OCI-LY7 (cell line): ENCODE data around the gene UNC80. TPM values are rescaled to one million over a fixed set of nuclear protein-coding genes. Genes with fewer than 3 reads are reported as not detected.

Experiments
- BruUV-seq: library from RNA; stranded (reverse); fragments of 400-500 nt; replicated peaks from 2 replicates; lab custom pipeline; 2021; lab: Mats Ljungman, UMichigan
- CTCF ChIA-PET: fragments of 300-600 bp; sonication (Branson Sonifier 250); formaldehyde crosslinking; loops from one replicate; lab custom pipeline; 2022; ENCODE audit warnings: antibody characterized with exemption; ENCODE audit not compliant: unreplicated experiment; lab: Charles Lee
- POLR2A ChIA-PET: fragments of 300-600 bp; sonication (Branson Sonifier 250); formaldehyde crosslinking; loops from one replicate; lab custom pipeline; 2022; ENCODE audit warnings: antibody characterized with exemption; lab: Charles Lee
- DNase-seq: peaks from one replicate; pipeline ENCODE4 v3.0.0-alpha.2; 2015; ENCODE audit warnings: low spot score
- H2AFZ ChIP-seq: fragments of 200-600 bp; sonication (generic), shearing (Covaris generic); 2 replicates; pipeline ENCODE4 v1.6.1; 2014; ENCODE audit warnings: mild to moderate bottlenecking, antibody characterized with exemption, low read length, moderate library complexity
- H3K27ac ChIP-seq: fragments of 200-600 bp; sonication (generic); 2 replicates; pipeline ENCODE4 v1.5.1; 2014; ENCODE audit warnings: mixed run types, low read depth, mild to moderate bottlenecking, moderate library complexity, low read length, inconsistent platforms; ENCODE audit not compliant: poor library complexity, severe bottlenecking
- H3K36me3 ChIP-seq: fragments of 200-600 bp; sonication (generic); 2 replicates; pipeline ENCODE4 v1.6.1; 2014; ENCODE audit warnings: mild to moderate bottlenecking, antibody characterized with exemption, low read length, moderate library complexity, mixed read lengths; ENCODE audit not compliant: insufficient read depth
- H3K4me1 ChIP-seq: fragments of 200-600 bp; sonication (generic); 2 replicates; pipeline ENCODE4 v1.5.1; 2014; ENCODE audit warnings: mild to moderate bottlenecking, low read length; ENCODE audit not compliant: insufficient read depth, poor library complexity, severe bottlenecking
- H3K4me2 ChIP-seq: fragments of 200-600 bp; sonication (generic); 2 replicates; pipeline ENCODE4 v1.6.1; 2014; ENCODE audit warnings: mild to moderate bottlenecking, low read length
- H3K4me3 ChIP-seq: fragments of 200-600 bp; sonication (generic); 2 replicates; pipeline ENCODE4 v1.5.1; 2014; ENCODE audit warnings: mild to moderate bottlenecking, low read depth, low read length; ENCODE audit not compliant: poor library complexity, severe bottlenecking
- H3K79me2 ChIP-seq: fragments of 200-600 bp; sonication (generic); 2 replicates; pipeline ENCODE4 v1.6.1; 2016; ENCODE audit warnings: low read depth, mild to moderate bottlenecking, low read length, moderate library complexity, mixed read lengths; ENCODE audit not compliant: insufficient read depth
- H3K9me2 ChIP-seq: fragments of 200-600 bp; sonication (generic); 2 replicates; pipeline ENCODE4 v1.6.1; 2016; ENCODE audit warnings: mild to moderate bottlenecking, low read length, mixed read lengths; ENCODE audit not compliant: insufficient read depth
- H3K9me3 ChIP-seq: fragments of 200-600 bp; sonication (generic); 2 replicates; pipeline ENCODE4 v1.6.1; 2014; ENCODE audit warnings: mild to moderate bottlenecking, mixed run types, low read length, mixed read lengths
- H4K20me1 ChIP-seq: fragments of 200-600 bp; sonication (generic); 2 replicates; pipeline ENCODE4 v1.6.1; 2014; ENCODE audit warnings: mild to moderate bottlenecking, antibody characterized with exemption, low read length, moderate library complexity, mixed read lengths; ENCODE audit not compliant: insufficient read depth
- EZH2phosphoT487 ChIP-seq: fragments of 200-600 bp; sonication (generic); IDR thresholded peaks from 2 replicates; pipeline ENCODE4 v1.6.1; 2018; ENCODE audit warnings: low read depth, borderline replicate concordance, mild to moderate bottlenecking, mixed run types, antibody characterized with exemption, low read length, moderate library complexity, mixed read lengths
- intact Hi-C: fragments of 100-400 bp; cut with micrococcal nuclease; formaldehyde crosslinking; loops from one replicate; pipeline ENCODE4 v1.10.0; 2022; ENCODE audit not compliant: unreplicated experiment
- total RNA-seq, 2 experiments: library from RNA; depleted of rRNA in 1 of 2; stranded (reverse); fragments of >200 nt in 1 of 2; shearing (Covaris generic) in 1 of 2; gene quantifications; 2 replicates each; pipeline ENCODE4 v1.2.3, GENCODE V29; 2014 to 2022
- TF ChIP-seq, protein P1 (sequence below): fragments of 200-600 bp; sonication (generic); conservative IDR thresholded peaks from 2 replicates; pipeline ENCODE4 v1.5.1; 2014; ENCODE audit warnings: mild to moderate bottlenecking, antibody characterized with exemption, low read length, moderate library complexity, mixed read lengths

UNC80 gene
- total RNA-seq, 2 experiments from 2014 or later, result not detected

DNA sequence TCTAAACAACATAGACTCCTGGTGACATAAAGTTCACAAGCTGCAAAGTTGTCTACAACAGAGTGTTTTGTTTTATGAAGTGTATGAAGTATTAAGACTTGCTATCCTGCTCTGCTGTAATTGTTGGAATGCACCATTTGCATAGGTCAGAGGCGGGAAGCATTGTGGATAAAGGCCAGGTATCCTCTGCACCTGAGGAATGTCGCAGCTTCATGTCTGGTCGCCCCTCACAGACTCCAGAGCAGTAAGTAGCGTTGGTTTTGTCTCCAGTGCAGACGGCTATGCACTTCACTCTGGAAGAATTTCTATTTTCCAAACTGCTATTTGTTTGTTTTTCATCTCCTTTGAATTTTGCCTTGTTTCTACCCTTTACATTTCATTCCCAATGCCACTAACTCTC, 63.1 kb downstream of the UNC80 start:
- TF ChIP-seq EZH2phosphoT487, result no peak
- TF ChIP-seq, protein P1, sequence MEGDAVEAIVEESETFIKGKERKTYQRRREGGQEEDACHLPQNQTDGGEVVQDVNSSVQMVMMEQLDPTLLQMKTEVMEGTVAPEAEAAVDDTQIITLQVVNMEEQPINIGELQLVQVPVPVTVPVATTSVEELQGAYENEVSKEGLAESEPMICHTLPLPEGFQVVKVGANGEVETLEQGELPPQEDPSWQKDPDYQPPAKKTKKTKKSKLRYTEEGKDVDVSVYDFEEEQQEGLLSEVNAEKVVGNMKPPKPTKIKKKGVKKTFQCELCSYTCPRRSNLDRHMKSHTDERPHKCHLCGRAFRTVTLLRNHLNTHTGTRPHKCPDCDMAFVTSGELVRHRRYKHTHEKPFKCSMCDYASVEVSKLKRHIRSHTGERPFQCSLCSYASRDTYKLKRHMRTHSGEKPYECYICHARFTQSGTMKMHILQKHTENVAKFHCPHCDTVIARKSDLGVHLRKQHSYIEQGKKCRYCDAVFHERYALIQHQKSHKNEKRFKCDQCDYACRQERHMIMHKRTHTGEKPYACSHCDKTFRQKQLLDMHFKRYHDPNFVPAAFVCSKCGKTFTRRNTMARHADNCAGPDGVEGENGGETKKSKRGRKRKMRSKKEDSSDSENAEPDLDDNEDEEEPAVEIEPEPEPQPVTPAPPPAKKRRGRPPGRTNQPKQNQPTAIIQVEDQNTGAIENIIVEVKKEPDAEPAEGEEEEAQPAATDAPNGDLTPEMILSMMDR, result no peak
- Histone ChIP-seq H2AFZ (no peak overlapping the region), H4K20me1 (no peaks in the 10 kb centered on the region)

DNA sequence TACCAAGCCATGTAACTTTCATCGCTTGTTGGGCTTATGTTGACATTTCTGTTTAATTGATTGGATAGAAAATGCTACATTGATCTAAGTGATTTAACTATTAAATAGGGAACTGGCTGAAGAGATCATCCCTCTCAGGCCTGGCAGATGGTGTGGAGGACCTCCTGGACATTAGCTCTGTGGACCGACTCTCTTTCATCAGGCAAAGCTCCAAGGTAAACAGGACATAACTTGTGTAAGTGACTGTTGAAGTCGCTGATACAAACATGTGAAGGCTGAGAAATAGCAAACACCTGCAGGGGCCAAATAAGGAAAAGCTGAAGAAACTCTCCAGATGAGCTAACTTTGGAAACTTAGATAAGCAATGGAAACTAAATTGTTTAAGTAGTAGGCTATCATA, 68.8 kb downstream of the UNC80 start:
- CTCF ChIA-PET, result no interaction called here
- no peak for TF ChIP-seq EZH2phosphoT487
- TF ChIP-seq, protein P1, result no peak
- Histone ChIP-seq H2AFZ (no peak overlapping the region), H3K4me1 (no peaks in the 10 kb centered on the region), H3K4me3 (no peak overlapping the region), H4K20me1 (no peaks in the 10 kb centered on the region), H3K36me3 (no peaks in the 10 kb centered on the region), H3K9me3 (no peaks in the 10 kb centered on the region), H3K79me2 (no peaks in the 10 kb centered on the region), H3K27ac (no peak overlapping the region), H3K4me2 (no peak overlapping the region), H3K9me2 (no peaks in the 10 kb centered on the region)
- intact Hi-C loops, result no loop called here
- DNase-seq, result no peak
- POLR2A ChIA-PET, result no interaction called here
- no TSS peak for BruUV-seq

More for the DNA sequence above, 63.1 kb downstream of the UNC80 start:
- DNase-seq, result no peak
- CTCF ChIA-PET, result no interaction called here
- no TSS peak for BruUV-seq
- H3K9me2 ChIP-seq, result no peaks in the 10 kb centered on the region
- H3K27ac ChIP-seq, result no peak overlapping the region
- intact Hi-C loops, result no loop called here
- no peaks in the 10 kb centered on the region for H3K4me1 ChIP-seq
- no peaks in the 10 kb centered on the region for H3K9me3 ChIP-seq
- no peak overlapping the region for H3K4me2 ChIP-seq
- POLR2A ChIA-PET, result interaction anchor here (0.7 kb wide), 1 partner anchor 324 kb away, joined by 3 read pairs; no protein-coding TSS in a partner anchor
- no peak overlapping the region for H3K4me3 ChIP-seq
- H3K79me2 ChIP-seq, result no peaks in the 10 kb centered on the region
- no peaks in the 10 kb centered on the region for H3K36me3 ChIP-seq

DNA sequence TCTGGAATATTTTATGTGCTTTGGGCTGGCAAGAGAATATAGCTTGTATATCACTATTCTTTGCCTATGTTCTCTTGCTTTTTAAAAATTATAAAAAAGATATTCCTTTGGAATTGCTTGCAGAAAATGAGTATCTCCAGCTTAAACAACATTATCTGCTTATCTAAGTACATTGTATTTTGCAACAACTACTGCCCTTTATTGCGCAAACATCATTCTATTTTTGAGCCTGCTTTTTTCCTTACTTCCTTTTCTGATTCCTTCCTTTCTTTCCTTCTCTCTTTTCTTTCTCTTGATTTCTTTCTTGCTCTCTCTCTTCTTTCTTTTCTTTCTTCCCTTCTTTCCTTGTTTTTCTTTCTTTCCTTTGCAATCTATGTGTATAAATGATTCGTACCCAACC, 74.0 kb downstream of the UNC80 start:
- no peak for DNase-seq
- no peak overlapping the region for H2AFZ ChIP-seq
- no TSS peak for BruUV-seq
- ChIA-PET POLR2A (interaction anchor here (0.6 kb wide), 1 partner anchor 60 kb away, joined by 5 read pairs; no protein-coding TSS in a partner anchor), CTCF (no interaction called here)
- no peak overlapping the region for H3K4me3 ChIP-seq
- no peak for TF ChIP-seq EZH2phosphoT487
- TF ChIP-seq, protein P1, result no peak
- no peaks in the 10 kb centered on the region for H3K79me2 ChIP-seq
- intact Hi-C loops, result no loop called here
- H3K36me3 ChIP-seq, result no peaks in the 10 kb centered on the region
- H3K4me1 ChIP-seq, result no peaks in the 10 kb centered on the region
- H3K27ac ChIP-seq, result no peak overlapping the region
- H4K20me1 ChIP-seq, result no peaks in the 10 kb centered on the region
- H3K4me2 ChIP-seq, result no peak overlapping the region
- no peaks in the 10 kb centered on the region for H3K9me3 ChIP-seq
- H3K9me2 ChIP-seq, result no peaks in the 10 kb centered on the region
